ENCODE measurements around the gene SIX2. TPM values are rescaled to one million over a fixed set of nuclear protein-coding genes. Genes with fewer than 3 reads are reported as not detected.

SIX2 gene
- 0.33 to 0.79 TPM (median 0.72 TPM) in 5 replicates for total RNA-seq (2022; extraction: Qiagen RNA extraction; ENCODE audit: low read depth)

GRCh38 chr2:45009303-45009927 lies at the start of gene SIX2:
TSS of gene SIX2 (minus strand) at chr2:45009452. CDS start at chr2:45009110, 342 bp downstream.

Other genes starting within 250 kb of the SIX2 start
- 0.81 to 1.6 TPM (median 1.4 TPM) in 5 replicates for gene SIX3, start 67.8 kb downstream of the SIX2 start, total RNA-seq (2022; extraction: Qiagen RNA extraction; ENCODE audit: low read depth)

Measured in A549 treated with ZK216348 at 1 μM for 4 hours (cell line).